Mucosa of gallbladder (tissue), 1 donor: ENCODE data around the gene WASHC3. TPM values are rescaled to one million over a fixed set of nuclear protein-coding genes. Genes with fewer than 3 reads are reported as not detected.
"Not testable (repeated sequence)": the region's sequence is repeated elsewhere in the genome, so short reads cannot be mapped to it uniquely, and the experiment has no call there.

Source experiments
- DNase-seq: peaks from one replicate; pipeline ENCODE4 v3.0.0-alpha.2; 2020; ENCODE audit warnings: low spot score
- total RNA-seq: library from RNA; stranded (reverse); gene quantifications from one replicate; pipeline ENCODE4 v1.2.1, GENCODE V29; 2021
- donor health status: DM: no; HTN: no; CAD: no.

WASHC3 gene
- total RNA-seq, 1 donor from 2014 or later: 32.0 TPM

GRCh38 chr12:102050660-102051430 is 10.9 kb downstream of the WASHC3 start:
- DNase-seq: no peak

DNA sequence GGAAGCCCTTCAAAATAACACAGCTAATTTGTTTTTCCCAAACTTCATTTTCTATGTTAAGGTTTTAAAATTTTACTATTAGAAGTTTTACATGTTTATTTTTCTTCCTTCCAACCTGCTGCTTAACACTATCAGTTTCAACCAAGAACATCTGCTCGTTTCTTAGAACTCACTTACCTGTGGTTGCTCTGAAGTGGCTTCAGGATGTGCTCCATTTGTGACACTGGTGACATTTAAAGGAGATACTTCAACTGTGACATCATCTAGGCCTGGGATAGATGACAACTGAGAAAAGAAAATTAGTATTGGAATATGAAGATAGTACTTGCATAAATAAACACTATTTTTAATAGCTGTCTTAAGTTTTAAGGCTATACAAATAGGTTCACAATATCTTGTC is 17.9 kb downstream of the WASHC3 start:
- DNase-seq: no peak

- no peak for DNase-seq
These were observed 27.6 kb downstream of the WASHC3 start for GRCh38 chr12:102033991-102034745.

GRCh38 chr12:102031852-102032251 is 29.9 kb downstream of the WASHC3 start:
- DNase-seq: no peak

- no peak for DNase-seq
These were observed 32.6 kb downstream of the WASHC3 start for GRCh38 chr12:102029141-102029540.

DNA sequence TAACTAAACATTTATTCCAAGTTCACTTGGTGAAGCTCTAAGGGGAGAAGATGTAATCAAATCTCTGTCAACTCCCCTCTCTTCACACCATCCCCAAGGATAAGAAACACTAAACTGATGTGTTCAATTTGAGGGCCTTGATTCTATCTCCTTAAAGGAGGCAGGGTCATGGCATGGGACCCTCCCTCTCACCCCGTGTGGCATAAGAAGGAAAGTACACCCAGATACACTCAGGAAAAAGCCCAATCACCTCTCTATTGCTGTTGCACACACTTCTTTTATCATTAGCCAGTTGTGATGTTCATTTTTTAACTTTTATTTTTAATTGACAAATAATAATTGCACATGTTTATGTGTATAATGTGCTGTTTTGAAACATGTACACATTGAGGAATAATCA is 35.1 kb downstream of the WASHC3 start:
- DNase-seq: no peak

- no peak for DNase-seq
These were observed 37.0 kb downstream of the WASHC3 start for GRCh38 chr12:102024765-102025164.

DNA sequence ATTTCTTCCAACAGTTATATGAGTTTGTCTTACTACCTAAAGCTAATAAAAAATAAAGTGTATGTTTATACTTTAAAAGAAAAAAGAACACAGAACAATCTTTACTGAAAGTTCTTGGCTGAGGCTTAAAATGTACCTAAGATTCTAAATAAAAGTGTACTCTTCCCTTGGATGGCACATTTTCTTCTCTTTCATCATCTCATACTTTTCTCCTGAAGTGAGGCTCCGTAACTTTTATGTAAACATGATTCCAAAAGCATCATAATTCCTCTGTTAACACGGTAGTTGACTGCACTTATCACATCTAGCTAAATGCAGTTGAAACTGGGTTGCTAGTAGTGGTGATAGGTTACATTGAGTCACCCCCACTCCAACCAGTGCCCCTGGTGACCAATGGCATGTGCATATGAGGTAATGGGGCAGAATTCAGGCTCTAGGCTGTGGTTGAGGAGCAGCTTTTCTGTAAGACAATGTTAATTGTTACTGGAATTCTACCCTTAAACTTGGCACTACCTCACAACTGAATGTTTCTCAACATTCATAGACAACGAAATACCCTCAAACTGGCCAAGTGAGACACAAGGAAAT is 38.4 kb downstream of the WASHC3 start:
- DNase-seq: no peak

DNA sequence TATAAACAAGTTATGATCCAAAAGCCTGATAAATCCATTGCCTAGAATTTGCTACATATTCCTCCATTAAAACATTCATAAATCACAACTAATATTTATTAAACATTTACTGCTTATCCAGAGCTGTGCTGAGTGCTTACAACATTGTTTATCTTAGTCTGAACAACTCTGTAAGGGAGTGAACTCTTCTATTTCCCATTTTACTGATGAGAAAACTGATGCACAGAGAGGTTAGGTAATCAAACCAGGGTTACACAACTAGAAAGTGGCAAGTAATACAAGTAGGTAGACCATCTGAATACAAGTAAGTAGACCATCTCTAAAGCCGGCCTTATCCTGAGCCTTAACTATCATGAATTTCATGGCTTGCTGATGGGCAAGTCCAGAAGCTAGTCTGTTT is 39.5 kb downstream of the WASHC3 start:
- no peak for DNase-seq

GRCh38 chr12:102021540-102022246 is 40.1 kb downstream of the WASHC3 start:
- no peak for DNase-seq

GRCh38 chr12:102018607-102019006 is 43.2 kb downstream of the WASHC3 start:
- DNase-seq: not testable (repeated sequence)

GRCh38 chr12:102016472-102016871 is 45.3 kb downstream of the WASHC3 start:
- DNase-seq: no peak

DNA sequence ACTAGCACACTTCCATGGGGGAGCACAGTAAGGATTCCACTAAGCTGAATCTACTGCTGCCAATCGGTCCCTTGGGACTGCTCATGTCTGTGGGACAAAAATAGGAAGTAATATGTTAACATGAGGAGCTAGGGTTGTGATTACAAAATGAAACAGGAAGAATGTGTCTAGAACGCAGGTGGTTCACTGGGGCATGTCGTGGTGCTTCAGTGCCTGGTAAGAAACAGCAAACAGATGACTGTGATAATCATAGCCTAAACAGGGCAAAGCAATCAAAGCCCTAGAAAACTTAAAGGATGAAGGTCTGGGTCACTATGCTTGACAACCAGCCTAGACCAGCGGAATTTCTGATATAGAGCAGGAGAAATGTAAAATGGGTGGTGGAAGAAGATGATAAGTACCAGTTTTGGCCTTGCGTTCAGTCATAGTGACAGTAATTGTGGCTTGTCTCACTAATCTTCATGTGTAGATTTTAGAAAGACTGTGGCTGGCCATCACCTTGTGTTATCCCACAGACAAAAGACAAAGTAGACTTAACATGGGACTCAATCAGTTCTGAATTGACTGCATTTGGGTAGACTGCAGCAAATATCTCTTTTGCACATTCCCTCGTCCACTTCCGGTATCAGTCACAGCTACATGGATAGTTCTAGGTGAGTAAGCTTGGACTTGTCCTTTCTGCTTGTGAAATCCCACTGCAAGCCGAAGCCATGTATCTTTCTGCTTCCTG is 51.4 kb downstream of the WASHC3 start:
- DNase-seq: no peak

DNA sequence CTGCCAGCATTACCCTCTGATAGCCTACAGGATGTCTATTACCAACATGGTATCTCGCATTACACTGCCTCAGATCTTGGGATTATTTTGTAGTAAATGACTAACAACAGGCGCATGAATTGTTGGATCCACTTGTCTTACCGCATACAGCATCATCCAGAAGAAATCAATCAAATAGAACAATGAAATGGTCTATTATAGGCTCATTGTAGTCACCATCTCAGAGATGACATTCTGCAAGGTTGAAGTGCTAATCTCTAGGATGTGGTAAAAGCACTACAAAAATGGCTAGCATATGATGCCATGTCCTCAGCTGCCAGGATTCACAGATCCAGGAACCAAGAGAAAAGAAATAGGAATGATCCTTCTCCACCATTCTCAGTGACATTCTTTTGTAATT is 52.0 kb downstream of the WASHC3 start:
- DNase-seq: no peak

- DNase-seq: no peak
These were observed 53.1 kb downstream of the WASHC3 start for GRCh38 chr12:102008615-102009126.

GRCh38 chr12:102005256-102005655 is 56.5 kb downstream of the WASHC3 start:
- DNase-seq: no peak

GRCh38 chr12:101997102-101997501 is 64.7 kb downstream of the WASHC3 start:
- DNase-seq: no peak

DNA sequence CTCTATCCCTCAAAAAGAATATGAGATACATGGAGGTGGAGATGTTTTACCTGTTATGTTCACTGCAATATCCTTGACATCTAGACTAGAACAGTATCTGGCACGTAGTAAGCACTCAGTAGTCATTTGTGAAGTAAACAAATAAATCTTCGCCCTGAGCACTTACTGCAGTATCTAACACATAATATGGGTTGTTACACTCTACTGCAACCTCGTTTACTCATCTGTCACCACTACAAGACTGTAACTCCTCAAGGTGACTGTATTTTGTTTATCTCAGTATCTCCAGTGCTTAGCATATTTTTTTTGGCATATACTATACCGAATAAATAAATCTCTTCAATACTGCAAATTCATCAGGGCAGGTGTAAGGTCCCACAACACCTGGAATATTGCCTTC is 66.1 kb downstream of the WASHC3 start:
- DNase-seq: no peak

- no peak for DNase-seq
These were observed 69.7 kb downstream of the WASHC3 start for GRCh38 chr12:101992091-101992490.

GRCh38 chr12:101982307-101982706 is 79.5 kb downstream of the WASHC3 start:
- no peak for DNase-seq

GRCh38 chr12:101981868-101982267 is 79.9 kb downstream of the WASHC3 start:
- no peak for DNase-seq
